Calu3 (cell line): Measurements from ENCODE around the gene CA12. TPM values are rescaled to one million over a fixed set of nuclear protein-coding genes. Genes with fewer than 3 reads are reported as not detected.

Experiments used
- BruUV-seq: library from RNA; stranded (reverse); fragments of 400-500 nt; replicated peaks from 2 replicates; lab custom pipeline; 2021; lab: Mats Ljungman, UMichigan
- CTCF ChIA-PET: fragments of 300-600 bp; sonication (Branson Sonifier 250); formaldehyde crosslinking; loops from one replicate; lab custom pipeline; 2022; ENCODE audit warnings: antibody characterized with exemption; lab: Charles Lee
- DNase-seq: peaks from one replicate; pipeline ENCODE4 v3.0.0; 2022
- H3K27ac Mint-ChIP-seq: one replicate; pipeline ENCODE4 v1.8.0; 2022; ENCODE audit warnings: mixed read lengths; ENCODE audit not compliant: unreplicated experiment
- H3K27me3 Mint-ChIP-seq: one replicate; pipeline ENCODE4 v1.8.0; 2022; ENCODE audit warnings: mixed read lengths; ENCODE audit not compliant: unreplicated experiment
- H3K36me3 Mint-ChIP-seq: one replicate; pipeline ENCODE4 v1.8.0; 2022; ENCODE audit warnings: mild to moderate bottlenecking, moderate library complexity, mixed read lengths; ENCODE audit not compliant: insufficient read depth, unreplicated experiment
- H3K4me1 Mint-ChIP-seq: one replicate; pipeline ENCODE4 v1.8.0; 2022; ENCODE audit warnings: mild to moderate bottlenecking, low read depth, mixed read lengths; ENCODE audit not compliant: unreplicated experiment
- H3K4me3 Mint-ChIP-seq: one replicate; pipeline ENCODE4 v1.8.0; 2022; ENCODE audit warnings: mild to moderate bottlenecking, low read depth, moderate library complexity, mixed read lengths; ENCODE audit not compliant: unreplicated experiment
- H3K9me3 Mint-ChIP-seq: one replicate; pipeline ENCODE4 v1.8.0; 2022; ENCODE audit warnings: low read depth, mixed read lengths; ENCODE audit not compliant: unreplicated experiment
- CTCF ChIP-seq: fragments of 200-600 bp; IDR thresholded peaks from one replicate; pipeline ENCODE4 v1.8.0; 2022; ENCODE audit warnings: antibody characterized with exemption; ENCODE audit not compliant: unreplicated experiment
- intact Hi-C: fragments of 100-400 bp; cut with micrococcal nuclease; formaldehyde crosslinking; loops from one replicate; pipeline ENCODE4 v1.10.0; 2022; ENCODE audit not compliant: unreplicated experiment
- total RNA-seq: library from RNA; stranded (reverse); gene quantifications from 2 replicates; pipeline ENCODE4 v1.2.3, GENCODE V29; 2022

Gene CA12
- total RNA-seq, 1 experiment from 2014 or later, result 21.5 TPM

GRCh38 chr15:63291507-63291906, 90.1 kb downstream of the CA12 start:
- no peak overlapping the region for H3K4me3 Mint-ChIP-seq
- H3K27ac Mint-ChIP-seq, result no peak overlapping the region
- no peak for TF ChIP-seq CTCF
- H3K36me3 Mint-ChIP-seq, result no peaks in the 10 kb centered on the region
- H3K4me1 Mint-ChIP-seq, result peaks cover 9% of the 10 kb centered on the region
- intact Hi-C loops, result no loop called here
- CTCF ChIA-PET, result interaction anchor here (0.6 to 3.8 kb wide), 6 partner anchors 9 to 170 kb away, joined by 3 to 37 read pairs (median 4); no protein-coding TSS in a partner anchor
- DNase-seq, result no peak
- BruUV-seq, result no TSS peak
- no peaks in the 10 kb centered on the region for H3K27me3 Mint-ChIP-seq
- no peaks in the 10 kb centered on the region for H3K9me3 Mint-ChIP-seq

GRCh38 chr15:63288778-63289378, 92.8 kb downstream of the CA12 start:
- Mint-ChIP-seq H3K4me1 (peaks cover 9% of the 10 kb centered on the region), H3K4me3 (no peak overlapping the region), H3K9me3 (no peaks in the 10 kb centered on the region), H3K27me3 (no peaks in the 10 kb centered on the region), H3K27ac (no peak overlapping the region), H3K36me3 (no peaks in the 10 kb centered on the region)
- CTCF ChIA-PET, result interaction anchor here (0.6 to 3.8 kb wide), 5 partner anchors 11 to 178 kb away, joined by 3 to 37 read pairs (median 3); partner anchors contain the start of gene APH1B
- no TSS peak for BruUV-seq
- intact Hi-C loops, result loop anchor here (1.0 to 2.0 kb wide), 2 partner anchors 114 to 172 kb away; no protein-coding TSS in a partner anchor
- DNase-seq, result peak; percentile 30
- peak; percentile 55 for TF ChIP-seq CTCF

- CTCF ChIA-PET, result interaction anchor here (0.9 to 3.8 kb wide), 3 partner anchors 79 to 117 kb away, joined by 3 to 37 read pairs (median 3); no protein-coding TSS in a partner anchor
- BruUV-seq, result no TSS peak
- H3K36me3 Mint-ChIP-seq, result no peaks in the 10 kb centered on the region
- no peak overlapping the region for H3K27ac Mint-ChIP-seq
- intact Hi-C loops, result loop anchor here (1.0 to 2.0 kb wide), 2 partner anchors 115 to 172 kb away; no protein-coding TSS in a partner anchor
- no peaks in the 10 kb centered on the region for H3K27me3 Mint-ChIP-seq
- H3K9me3 Mint-ChIP-seq, result no peaks in the 10 kb centered on the region
- TF ChIP-seq CTCF, result no peak
- no peak for DNase-seq
- no peak overlapping the region for H3K4me3 Mint-ChIP-seq
- H3K4me1 Mint-ChIP-seq, result peaks cover 9% of the 10 kb centered on the region
Measured at GRCh38 chr15:63288342-63288741, 93.3 kb downstream of the CA12 start.

- DNase-seq, result no peak
- CTCF ChIA-PET, result no interaction called here
- BruUV-seq, result no TSS peak
- no peaks in the 10 kb centered on the region for H3K9me3 Mint-ChIP-seq
- peaks cover 9% of the 10 kb centered on the region for H3K4me1 Mint-ChIP-seq
- H3K4me3 Mint-ChIP-seq, result no peak overlapping the region
- no peak overlapping the region for H3K27ac Mint-ChIP-seq
- no peaks in the 10 kb centered on the region for H3K27me3 Mint-ChIP-seq
- intact Hi-C loops, result no loop called here
- no peak for TF ChIP-seq CTCF
- no peaks in the 10 kb centered on the region for H3K36me3 Mint-ChIP-seq
Measured at GRCh38 chr15:63287109-63287508, 94.5 kb downstream of the CA12 start.
